Endothelial cell of umbilical vein (primary cell): ENCODE results near the gene VAV3. TPM values are rescaled to one million over a fixed set of nuclear protein-coding genes. Genes with fewer than 3 reads are reported as not detected.

Source experiments
- BruUV-seq: library from RNA; stranded (reverse); fragments of 400-500 nt; replicated peaks from 2 replicates; lab custom pipeline; 2021; lab: Mats Ljungman, UMichigan
- CTCF ChIA-PET: fragments of 300-600, 350-600 bp; sonication (Branson Sonifier 250); formaldehyde crosslinking; loops from one replicate; lab custom pipeline; 2021; ENCODE audit warnings: antibody characterized with exemption, inconsistent platforms; lab: Charles Lee
- POLR2A ChIA-PET: fragments of 300-600, 350-600 bp; sonication (Branson Sonifier 250); formaldehyde crosslinking; loops from one replicate; lab custom pipeline; 2021; ENCODE audit warnings: antibody characterized with exemption, inconsistent platforms; lab: Charles Lee
- DNase-seq: peaks from one replicate; pipeline ENCODE4 v3.0.0-alpha.2; 2011; ENCODE audit warnings: low read depth, low spot score
- FAIRE-seq: peaks from 2 replicates; lab custom pipeline; 2011; peaks lifted over from hg19 to GRCh38; lab: Jason Lieb, UNC
- H2AFZ ChIP-seq: 2 replicates; pipeline ENCODE4 v1.6.0; 2012; ENCODE audit warnings: low read depth, low read length, control low read depth, inconsistent platforms
- H3K27ac ChIP-seq: 2 replicates; pipeline ENCODE4 v1.5.1; 2011; ENCODE audit warnings: low read depth, mild to moderate bottlenecking, control low read depth, low read length, moderate library complexity; ENCODE audit not compliant: insufficient read depth
- H3K27me3 ChIP-seq, 2 experiments: 2 replicates each; pipeline versions ENCODE4 v1.6.0 to v1.6.1; 2011; ENCODE audit warnings: low read length in 2 of 2, mixed read lengths in 1 of 2; ENCODE audit not compliant: control insufficient read depth in 2 of 2, insufficient read depth in 2 of 2
- H3K36me3 ChIP-seq, 2 experiments: 2 replicates in 1 of 2; 3 replicates in 1 of 2; pipeline ENCODE4 v1.5.1; 2011; ENCODE audit warnings: low read length in 2 of 2, mild to moderate bottlenecking in 1 of 2, moderate library complexity in 1 of 2; ENCODE audit not compliant: control insufficient read depth in 2 of 2, insufficient read depth in 2 of 2; ENCODE audit errors: extremely low read depth in 1 of 2
- H3K4me1 ChIP-seq: 3 replicates; pipeline ENCODE4 v1.5.1; 2011; ENCODE audit warnings: mild to moderate bottlenecking, low read length; ENCODE audit not compliant: control insufficient read depth, insufficient read depth; ENCODE audit errors: extremely low read depth
- H3K4me2 ChIP-seq: 2 replicates; pipeline ENCODE4 v1.6.1; 2011; ENCODE audit warnings: low read length, control low read depth, mixed read lengths; ENCODE audit not compliant: insufficient read depth
- H3K4me3 ChIP-seq, 3 experiments: fragments of 200-600 bp in 1 of 3; sonication (generic), shearing (Covaris generic) in 1 of 3; replicated peaks in 1 of 3; 2 replicates each; pipeline ENCODE4 v1.5.1; 2011 to 2016; ENCODE audit warnings: control low read depth in 3 of 3, low read length in 3 of 3, mild to moderate bottlenecking in 2 of 3, inconsistent platforms in 1 of 3, low read depth in 1 of 3, moderate library complexity in 1 of 3; ENCODE audit not compliant: insufficient read depth in 1 of 3
- H3K79me2 ChIP-seq: 2 replicates; pipeline ENCODE4 v1.6.0; 2012; ENCODE audit warnings: low read length, inconsistent platforms; ENCODE audit not compliant: control insufficient read depth, insufficient read depth
- H3K9ac ChIP-seq: replicated peaks from 2 replicates; pipeline ENCODE3; 2011; ENCODE audit warnings: low read length, control low read depth; ENCODE audit not compliant: insufficient read depth; ENCODE audit errors: extremely low read depth
- H3K9me1 ChIP-seq: replicated peaks from 3 replicates; pipeline ENCODE4 v1.6.0; 2011; ENCODE audit warnings: mild to moderate bottlenecking, low read length; ENCODE audit not compliant: control insufficient read depth, insufficient read depth; ENCODE audit errors: extremely low read depth
- H3K9me3 ChIP-seq: replicated peaks from 2 replicates; pipeline ENCODE4 v1.5.1; 2012; ENCODE audit warnings: low read length, inconsistent platforms; ENCODE audit not compliant: control insufficient read depth, insufficient read depth
- H4K20me1 ChIP-seq: replicated peaks from 2 replicates; pipeline ENCODE3; 2011; ENCODE audit warnings: mild to moderate bottlenecking, low read length; ENCODE audit not compliant: control insufficient read depth, insufficient read depth; ENCODE audit errors: extremely low read depth
- CTCF ChIP-seq, 2 donors: IDR thresholded peaks; 1 replicate in 1 of 2; 2 replicates in 1 of 2; pipeline ENCODE4 v1.5.1; 2011; ENCODE audit warnings: low read length in 2 of 2, mild to moderate bottlenecking in 2 of 2, moderate library complexity in 2 of 2, control low read depth in 1 of 2, inconsistent platforms in 1 of 2, low read depth in 1 of 2; ENCODE audit not compliant: insufficient read depth in 1 of 2; ENCODE audit errors: extremely low read depth in 1 of 2
- EZH2 ChIP-seq: IDR thresholded peaks from 2 replicates; pipeline ENCODE4 v1.6.1; 2012; ENCODE audit warnings: borderline replicate concordance, low read depth, mild to moderate bottlenecking, moderate library complexity, low read length, inconsistent platforms; ENCODE audit not compliant: severe bottlenecking
- FOS ChIP-seq: IDR thresholded peaks from 2 replicates; pipeline ENCODE4 v1.6.1; 2011; ENCODE audit warnings: mild to moderate bottlenecking, low read length, moderate library complexity, borderline replicate concordance; ENCODE audit not compliant: insufficient read depth
- GATA2 ChIP-seq: IDR thresholded peaks from 2 replicates; pipeline ENCODE4 v1.7.0; 2011; ENCODE audit warnings: low read depth, mild to moderate bottlenecking, moderate library complexity, mixed read lengths, low read length; ENCODE audit not compliant: insufficient read length, insufficient read depth
- JUN ChIP-seq: IDR thresholded peaks from 2 replicates; pipeline ENCODE4 v1.6.1; 2011; ENCODE audit warnings: borderline replicate concordance, low read depth; ENCODE audit not compliant: insufficient read length, insufficient read depth
- MAX ChIP-seq: IDR thresholded peaks from 2 replicates; pipeline ENCODE4 v1.6.1; 2011; ENCODE audit not compliant: insufficient read depth, insufficient read length
- MYC ChIP-seq: IDR thresholded peaks from one replicate; pipeline ENCODE4 v1.6.1; 2011; ENCODE audit warnings: mild to moderate bottlenecking, low read depth, low read length
- POLR2A ChIP-seq: IDR thresholded peaks from 2 replicates; pipeline ENCODE4 v1.6.1; 2012; ENCODE audit warnings: low read depth, mild to moderate bottlenecking, control low read depth, low read length
- POLR2AphosphoS5 ChIP-seq: IDR thresholded peaks from 2 replicates; pipeline ENCODE4 v1.6.1; 2012; ENCODE audit warnings: low read depth, mild to moderate bottlenecking, control low read depth, low read length, moderate library complexity; ENCODE audit not compliant: insufficient read depth
- dilution Hi-C: fragments of 300-500 bp; cut with MboI; formaldehyde crosslinking; loops from one replicate; pipeline ENCODE4 v1.15.0; 2019; ENCODE audit warnings: low sequenced_read_pairs; ENCODE audit not compliant: extremely low pct_ligation_motif_present
- intact Hi-C: fragments of 100-400 bp; cut with micrococcal nuclease; formaldehyde crosslinking; loops from one replicate; pipeline ENCODE4 v1.10.0; 2022
- polyA plus RNA-seq, 4 experiments: library from polyadenylated mRNA; depleted of rRNA in 3 of 4; stranded (reverse) in 3 of 4; unstranded in 1 of 4; fragments of >200 nt; gene quantifications; 2 replicates each; pipeline versions ENCODE4 v1.2.1 to v1.2.3, GENCODE V29; 2011 to 2012; ENCODE audit warnings: missing spikeins in 1 of 4
- total RNA-seq: library from RNA; stranded (reverse); gene quantifications from 2 replicates; pipeline ENCODE4 v1.2.3, GENCODE V29; 2021

The VAV3 gene
- total and polyA plus RNA-seq, 2 donors (not counting 3 experiments of a cell fraction or from before 2014, with no cell fraction given), result 0.18 to 1.5 TPM

DNA sequence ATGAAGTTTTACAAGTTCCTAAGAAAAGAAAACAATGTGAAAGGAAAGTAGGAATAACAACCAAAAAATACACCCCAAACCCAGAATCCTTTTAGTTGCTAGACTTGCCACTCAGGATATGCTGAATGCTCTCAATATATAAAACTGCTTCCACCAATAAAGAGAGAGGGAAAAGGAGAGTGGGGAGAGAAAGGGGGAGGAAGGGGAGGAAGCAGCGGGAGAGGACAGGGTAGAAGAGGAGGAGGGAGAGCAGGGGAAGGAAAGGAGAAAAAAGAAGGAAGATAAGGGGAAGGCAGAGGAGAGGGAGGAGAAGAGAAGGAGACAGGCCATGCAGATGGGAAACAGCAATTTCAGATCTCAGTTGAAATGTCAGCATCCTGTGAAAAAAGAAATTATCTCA lies 198.4 kb downstream of the VAV3 start:
- Histone ChIP-seq H3K4me2 (no peak overlapping the region), H3K4me1 (peaks cover 9% of the 10 kb centered on the region), H3K9me3 (no peaks in the 10 kb centered on the region), H4K20me1 (no peaks in the 10 kb centered on the region), H3K4me3 (no peak overlapping the region), H3K27ac (no peak overlapping the region), H2AFZ (peak overlapping the region; percentile 61), H3K9me1 (no peaks in the 10 kb centered on the region), H3K79me2 (no peaks in the 10 kb centered on the region), H3K9ac (no peak overlapping the region), H3K27me3 (no peaks in the 10 kb centered on the region), H3K36me3 (no peaks in the 10 kb centered on the region)
- CTCF ChIA-PET, result interaction anchor here (2.0 to 2.8 kb wide), 2 partner anchors 16 to 359 kb away, joined by 6 to 9 read pairs; no protein-coding TSS in a partner anchor
- DNase-seq (no peak), FAIRE-seq (no peak)
- POLR2A ChIA-PET, result no interaction called here
- intact Hi-C loops (no loop called here), dilution Hi-C loops (no loop called here)
- TF ChIP-seq POLR2A, result no peak
- no peak for TF ChIP-seq CTCF (IDR thresholded peaks at IDR 0.05; ENCODE audit: extremely low read depth in 1 of 2, insufficient read depth in 1 of 2, low read depth in 1 of 2, low read length in 2 of 2)
- no peak for TF ChIP-seq GATA2
- no peak for TF ChIP-seq MAX
- TF ChIP-seq EZH2, result no peak
- TF ChIP-seq FOS, result no peak
- TF ChIP-seq MYC, result no peak
- no peak for TF ChIP-seq POLR2AphosphoS5
- no peak for TF ChIP-seq JUN
- no TSS peak for BruUV-seq
